Fibroblast of mammary gland (primary cell): ENCODE measurements around the gene NUP188.
"Not testable (repeated sequence)": the region's sequence is repeated elsewhere in the genome, so short reads cannot be mapped to it uniquely, and the experiment has no call there.

ENCODE experiments used
- DNase-seq: peaks from one replicate; pipeline ENCODE4 v3.0.0-alpha.2; 2010; ENCODE audit warnings: low read depth
- H3K4me3 ChIP-seq: 2 replicates; pipeline ENCODE4 v1.5.1; 2011; ENCODE audit warnings: low read depth, mild to moderate bottlenecking, low read length, moderate library complexity; ENCODE audit not compliant: control insufficient read depth
- CTCF ChIP-seq: conservative IDR thresholded peaks from 2 replicates; pipeline ENCODE4 v1.5.1; 2011; ENCODE audit warnings: low read depth, low read length, inconsistent platforms; ENCODE audit not compliant: control insufficient read depth, insufficient read depth

Gene NUP188

GRCh38 chr9:128936171-128936865 lies 11.2 kb upstream of the NUP188 start:
- no peak for DNase-seq
- TF ChIP-seq CTCF = no peak
- no peak overlapping the region for H3K4me3 ChIP-seq

GRCh38 chr9:128937310-128938165 lies 10.0 kb upstream of the NUP188 start:
- TF ChIP-seq CTCF = no peak
- no peak for DNase-seq
- H3K4me3 ChIP-seq = no peak overlapping the region

GRCh38 chr9:128940271-128940921 lies 7.1 kb upstream of the NUP188 start:
- H3K4me3 ChIP-seq = no peak overlapping the region
- TF ChIP-seq CTCF = no peak

GRCh38 chr9:128940946-128941755 lies 6.3 kb upstream of the NUP188 start:
- no peak overlapping the region for H3K4me3 ChIP-seq
- DNase-seq = no peak
- no peak for TF ChIP-seq CTCF

More at GRCh38 chr9:128940271-128940921, 7.1 kb upstream of the NUP188 start:
- no peak for DNase-seq

GRCh38 chr9:128943832-128944620 lies 3.5 kb upstream of the NUP188 start:
- TF ChIP-seq CTCF = no peak
- H3K4me3 ChIP-seq = no peak overlapping the region
- DNase-seq = no peak

GRCh38 chr9:128944966-128945365 lies 2.5 kb upstream of the NUP188 start:
- DNase-seq, H3K4me3 ChIP-seq: not testable (repeated sequence)
